Stomach (tissue), 9 donors: ENCODE results near the gene LEKR1. TPM values are rescaled to one million over a fixed set of nuclear protein-coding genes. Genes with fewer than 3 reads are reported as not detected.

ENCODE experiments used
- DNase-seq, 2 donors: peaks; one replicate each; pipeline versions ENCODE4 v3.0.0 to v3.0.0-alpha.2; 2013 to 2019
- H3K27ac ChIP-seq, 5 donors: fragments of 200-600 bp in 4 of 5; sonication (generic) in 4 of 5; one replicate each; pipeline ENCODE4 v1.5.1; 2013 to 2019; ENCODE audit warnings: mild to moderate bottlenecking in 1 of 5, moderate library complexity in 1 of 5
- H3K27me3 ChIP-seq, 3 donors: fragments of 200-600 bp; sonication (generic); one replicate each; pipeline ENCODE4 v1.5.1; 2017 to 2019; ENCODE audit warnings: mixed run types in 1 of 3
- H3K36me3 ChIP-seq, 4 donors: fragments of 200-600 bp; sonication (generic); 1 replicate in 3 of 4; 2 replicates in 1 of 4; pipeline ENCODE4 v1.5.1; 2016 to 2019
- H3K4me1 ChIP-seq, 4 donors: fragments of 200-600 bp; sonication (generic); one replicate each; pipeline ENCODE4 v1.5.1; 2016 to 2019
- H3K4me3 ChIP-seq, 4 donors: fragments of 200-600 bp; sonication (generic) in 3 of 4; one replicate each; pipeline ENCODE4 v1.5.1; 2016 to 2019; ENCODE audit warnings: mild to moderate bottlenecking in 1 of 4
- H3K9me3 ChIP-seq, 4 donors: fragments of 200-600 bp; sonication (generic); one replicate each; pipeline ENCODE4 v1.5.1; 2016 to 2019
- EP300 ChIP-seq: sonication (generic); formaldehyde crosslinking; IDR thresholded peaks from one replicate; pipeline ENCODE4 v1.6.1; 2017; ENCODE audit warnings: antibody characterized with exemption
- POLR2A ChIP-seq, 4 donors: fragments of 450-650 bp; IDR thresholded peaks; one replicate each; pipeline ENCODE4 v1.6.1; 2016; ENCODE audit warnings: antibody characterized with exemption in 4 of 4, control low read depth in 2 of 4, mild to moderate bottlenecking in 1 of 4, moderate library complexity in 1 of 4
- POLR2AphosphoS5 ChIP-seq, 3 donors: sonication (generic); formaldehyde crosslinking; IDR thresholded peaks; one replicate each; pipeline ENCODE4 v1.6.1; 2016; ENCODE audit warnings: antibody characterized with exemption in 3 of 3
- WGBS, 5 donors: extraction: QIAGEN DNeasy Blood & Tissue Kit in 3 of 5; methylation state at CpG; one replicate each; pipeline versions ENCODE4 v1.1.5 to v1.1.7; 2013 to 2018; 5-methylcytosine and 5-hydroxymethylcytosine counted together
- intact Hi-C: fragments of 100-400 bp; cut with DNase I; formaldehyde crosslinking; loops from one replicate; pipeline ENCODE4 v1.15.1; 2023; ENCODE audit warnings: low total_unique reads
- polyA plus RNA-seq, 3 donors: library from polyadenylated mRNA; stranded (reverse); fragments of 200-250 nt; gene quantifications; one replicate each; pipeline ENCODE4 v1.2.3, GENCODE V29; 2013
- total RNA-seq, 5 donors: library from RNA; depleted of rRNA; stranded (reverse); fragments of >200 nt; gene quantifications; one replicate each; pipeline versions ENCODE4 v1.1.0 to v1.2.3, GENCODE V29; 2014 to 2016
- TF ChIP-seq, protein P1 (sequence below), 7 experiments: fragments of 450-650 bp in 4 of 7; fragments of 200-600 bp in 3 of 7; sonication (generic) in 3 of 7; IDR thresholded peaks; one replicate each; pipeline ENCODE4 v1.5.1; 2016 to 2019; ENCODE audit warnings: antibody characterized with exemption in 7 of 7, control low read depth in 2 of 7, mild to moderate bottlenecking in 1 of 7
- donor health status: healthy with polysubstance abuse.
- donor health status: Bipolar disorder and iron deficiency.
- donor health status: healthy.

The LEKR1 gene
- total and polyA plus RNA-seq, 8 donors, result 0.31 to 2.6 (median 0.44) TPM; not detected in 3

DNA sequence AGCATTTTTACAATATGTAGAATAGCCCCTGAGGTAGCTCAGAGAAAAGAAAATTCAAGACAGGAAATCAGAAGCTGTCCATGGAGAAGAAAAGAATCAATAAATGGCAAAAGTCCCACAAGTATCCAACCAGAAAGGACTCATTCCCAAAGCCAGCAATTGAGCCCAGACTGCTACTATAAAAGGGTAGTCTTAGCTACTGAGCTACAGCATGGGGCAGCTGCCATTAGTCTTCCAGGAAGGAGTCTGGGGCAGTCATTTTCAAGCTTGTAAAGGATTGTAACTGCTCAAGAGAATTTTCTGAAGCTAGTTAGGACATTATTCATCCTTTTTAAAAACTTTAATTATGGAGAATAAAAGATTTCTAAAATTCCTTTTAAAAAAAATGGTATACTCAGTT is 10.5 kb downstream of the LEKR1 start:
- Histone ChIP-seq H3K4me1 (no peaks in the 10 kb centered on the region), H3K27me3 (no peaks in the 10 kb centered on the region), H3K9me3 (no peaks in the 10 kb centered on the region), H3K4me3 (no peak overlapping the region), H3K36me3 (no peaks in the 10 kb centered on the region), H3K27ac (no peak overlapping the region)
- no peak for DNase-seq
- intact Hi-C loops, result no loop called here
- TF ChIP-seq EP300 (no peak), POLR2A (IDR thresholded peaks at IDR 0.05) (no peak), POLR2AphosphoS5 (IDR thresholded peaks at IDR 0.05) (no peak)
- TF ChIP-seq, protein P1, sequence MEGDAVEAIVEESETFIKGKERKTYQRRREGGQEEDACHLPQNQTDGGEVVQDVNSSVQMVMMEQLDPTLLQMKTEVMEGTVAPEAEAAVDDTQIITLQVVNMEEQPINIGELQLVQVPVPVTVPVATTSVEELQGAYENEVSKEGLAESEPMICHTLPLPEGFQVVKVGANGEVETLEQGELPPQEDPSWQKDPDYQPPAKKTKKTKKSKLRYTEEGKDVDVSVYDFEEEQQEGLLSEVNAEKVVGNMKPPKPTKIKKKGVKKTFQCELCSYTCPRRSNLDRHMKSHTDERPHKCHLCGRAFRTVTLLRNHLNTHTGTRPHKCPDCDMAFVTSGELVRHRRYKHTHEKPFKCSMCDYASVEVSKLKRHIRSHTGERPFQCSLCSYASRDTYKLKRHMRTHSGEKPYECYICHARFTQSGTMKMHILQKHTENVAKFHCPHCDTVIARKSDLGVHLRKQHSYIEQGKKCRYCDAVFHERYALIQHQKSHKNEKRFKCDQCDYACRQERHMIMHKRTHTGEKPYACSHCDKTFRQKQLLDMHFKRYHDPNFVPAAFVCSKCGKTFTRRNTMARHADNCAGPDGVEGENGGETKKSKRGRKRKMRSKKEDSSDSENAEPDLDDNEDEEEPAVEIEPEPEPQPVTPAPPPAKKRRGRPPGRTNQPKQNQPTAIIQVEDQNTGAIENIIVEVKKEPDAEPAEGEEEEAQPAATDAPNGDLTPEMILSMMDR (IDR thresholded peaks at IDR 0.05), result no peak

DNA sequence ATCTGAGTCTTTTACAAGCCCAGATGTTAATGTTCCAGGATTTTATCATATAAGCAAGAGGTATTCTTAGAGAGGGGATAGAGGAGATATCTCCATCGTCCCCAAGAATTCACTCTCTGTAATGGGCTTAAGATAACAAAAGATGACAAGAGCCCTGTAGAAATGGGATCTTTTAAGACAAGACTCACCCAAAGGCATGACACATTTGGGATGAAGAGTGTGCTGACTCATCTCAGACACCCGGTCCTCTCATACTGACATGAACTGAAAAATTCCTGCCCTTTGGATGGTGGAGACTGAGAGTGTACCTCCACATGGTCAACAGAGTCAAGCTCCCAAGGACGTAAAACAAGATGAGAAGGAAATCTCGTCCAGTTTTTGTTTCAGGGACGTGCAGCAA is 11.0 kb downstream of the LEKR1 start:
- H3K9me3 ChIP-seq, result no peaks in the 10 kb centered on the region
- no peak overlapping the region for H3K27ac ChIP-seq
- intact Hi-C loops, result no loop called here
- no peak overlapping the region for H3K4me3 ChIP-seq
- no peaks in the 10 kb centered on the region for H3K36me3 ChIP-seq
- no peaks in the 10 kb centered on the region for H3K27me3 ChIP-seq
- WGBS, 5 donors, result 58 to 74% (median 70%) methylated on average over 5 of the region's 5 CpGs
- H3K4me1 ChIP-seq, result no peaks in the 10 kb centered on the region
- TF ChIP-seq EP300 (no peak), POLR2AphosphoS5 (IDR thresholded peaks at IDR 0.05) (no peak)
- TF ChIP-seq, protein P1 (IDR thresholded peaks at IDR 0.05), result no peak
- no peak for DNase-seq

DNA sequence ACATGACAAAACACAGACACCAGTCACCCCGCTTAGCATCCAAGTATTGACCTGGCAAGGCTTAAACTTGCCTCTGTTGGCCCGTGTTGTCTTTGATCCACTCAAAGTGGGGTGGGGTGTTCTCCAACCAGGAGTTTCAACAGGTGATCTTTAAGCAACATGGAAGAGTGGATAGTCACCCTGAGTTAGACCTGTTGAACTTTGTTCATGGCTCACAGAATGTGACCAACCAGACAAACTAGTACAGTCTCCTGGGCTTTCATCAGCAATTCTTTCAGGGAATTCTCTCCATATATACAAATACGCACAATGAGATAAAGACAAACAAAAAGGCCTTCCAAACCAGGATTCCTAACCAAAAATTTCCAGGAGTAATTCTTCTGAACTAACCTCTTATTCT is 11.9 kb downstream of the LEKR1 start:
- intact Hi-C loops, result no loop called here

DNA sequence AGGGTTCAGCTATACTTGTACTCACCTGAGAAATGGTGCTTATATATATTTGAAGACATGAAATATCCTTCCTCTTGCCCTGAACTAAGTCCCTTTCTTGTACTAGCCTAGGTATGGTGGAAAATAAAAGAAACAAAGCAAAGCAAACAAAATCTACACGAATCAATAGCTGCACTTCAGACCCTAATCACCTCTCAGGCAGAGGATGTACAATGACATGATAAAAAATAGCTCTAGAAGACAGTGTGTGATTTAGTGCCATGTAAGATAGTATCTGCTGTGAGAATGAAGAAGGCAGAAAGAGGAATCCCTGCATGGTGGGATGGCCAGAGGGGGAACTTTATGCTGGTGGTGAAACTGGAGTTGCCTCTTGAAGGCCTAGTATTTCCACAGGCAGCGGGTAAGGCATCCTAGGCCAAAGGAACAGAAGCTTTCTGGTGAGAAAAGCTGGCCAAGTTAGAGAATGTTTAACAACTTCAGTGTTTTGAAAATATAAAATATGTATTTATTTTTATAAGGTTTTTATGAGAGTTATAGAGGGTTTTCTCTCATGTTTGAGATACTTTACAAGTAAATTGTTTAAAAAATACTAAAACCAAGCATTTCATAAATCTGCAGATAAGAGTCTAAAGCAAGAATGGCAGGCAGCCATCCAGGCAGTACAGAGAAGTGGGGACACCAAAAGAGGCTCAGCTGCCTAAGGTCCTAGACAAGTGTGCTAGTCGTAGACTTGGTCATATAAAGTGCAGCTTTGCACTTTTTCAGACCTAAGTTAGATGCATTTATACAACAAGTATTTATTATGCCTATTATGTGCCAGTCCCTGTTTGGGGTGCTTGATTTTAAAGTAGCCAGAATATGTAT is 14.9 kb downstream of the LEKR1 start:
- intact Hi-C loops, result no loop called here
- Histone ChIP-seq H3K4me1 (no peaks in the 10 kb centered on the region), H3K27ac (no peak overlapping the region), H3K36me3 (no peaks in the 10 kb centered on the region), H3K9me3 (no peaks in the 10 kb centered on the region), H3K27me3 (no peaks in the 10 kb centered on the region), H3K4me3 (no peak overlapping the region)
- TF ChIP-seq EP300, result no peak
- no peak for TF ChIP-seq POLR2A (IDR thresholded peaks at IDR 0.05)
- TF ChIP-seq, protein P1 (IDR thresholded peaks at IDR 0.05), result no peak
- no peak for TF ChIP-seq POLR2AphosphoS5 (IDR thresholded peaks at IDR 0.05)
- no peak for DNase-seq
- 66 to 77% (median 74%) methylated on average over 3 of the region's 3 CpGs for WGBS, 5 donors

More for the DNA sequence above, 11.9 kb downstream of the LEKR1 start:
- Histone ChIP-seq H3K27ac (no peak overlapping the region), H3K4me3 (no peak overlapping the region), H3K4me1 (no peaks in the 10 kb centered on the region), H3K9me3 (no peaks in the 10 kb centered on the region), H3K27me3 (no peaks in the 10 kb centered on the region), H3K36me3 (no peaks in the 10 kb centered on the region)
- no peak for DNase-seq
- 92 to 97% (median 93%) methylated on average over 3 of the region's 3 CpGs for WGBS, 5 donors
- TF ChIP-seq, protein P1 (IDR thresholded peaks at IDR 0.05), result no peak
- TF ChIP-seq POLR2AphosphoS5 (IDR thresholded peaks at IDR 0.05) (no peak), POLR2A (IDR thresholded peaks at IDR 0.05) (no peak), EP300 (no peak)
